ENCODE measurements around the gene ADGRA1. TPM values are rescaled to one million over a fixed set of nuclear protein-coding genes. Genes with fewer than 3 reads are reported as not detected.

Gene ADGRA1
- total RNA-seq, 2 experiments from 2014 or later = not detected

GRCh38 chr10:133130602-133131001, 42.9 kb downstream of the ADGRA1 start:
- Histone ChIP-seq H3K4me2 (ENCODE audit: low read length) (no peak overlapping the region), H3K27ac (ENCODE audit: low read depth, low read length, poor library complexity, severe bottlenecking) (no peak overlapping the region), H3K36me3 (ENCODE audit: insufficient read depth, low read length) (no peaks in the 10 kb centered on the region), H3K9me2 (ENCODE audit: insufficient read depth, low read length) (no peaks in the 10 kb centered on the region), H2AFZ (ENCODE audit: low read length) (no peak overlapping the region), H3K4me3 (ENCODE audit: low read depth, low read length, poor library complexity, severe bottlenecking) (no peak overlapping the region), H3K79me2 (ENCODE audit: insufficient read depth, low read depth, low read length) (no peaks in the 10 kb centered on the region), H4K20me1 (ENCODE audit: insufficient read depth, low read length) (no peaks in the 10 kb centered on the region), H3K9me3 (ENCODE audit: low read length) (no peaks in the 10 kb centered on the region), H3K4me1 (ENCODE audit: insufficient read depth, low read length, poor library complexity, severe bottlenecking) (peaks cover 27% of the 10 kb centered on the region)
- BruUV-seq (replicated peaks) = no TSS peak
- intact Hi-C loops (cut with micrococcal nuclease; ENCODE audit: unreplicated experiment) = no loop called here
- ChIA-PET CTCF (ENCODE audit: unreplicated experiment) (no interaction called here), POLR2A (no interaction called here)
- TF ChIP-seq CTCF (conservative IDR thresholded peaks at IDR 0.05; ENCODE audit: low read length) = no peak
- no peak for TF ChIP-seq EZH2phosphoT487 (IDR thresholded peaks at IDR 0.05; ENCODE audit: borderline replicate concordance, low read depth, low read length)
- DNase-seq (ENCODE audit: low spot score) = no peak

- H3K79me2 ChIP-seq (ENCODE audit: insufficient read depth, low read depth, low read length) = no peaks in the 10 kb centered on the region
- intact Hi-C loops (cut with micrococcal nuclease; ENCODE audit: unreplicated experiment) = no loop called here
- no peaks in the 10 kb centered on the region for H3K9me2 ChIP-seq (ENCODE audit: insufficient read depth, low read length)
- no peaks in the 10 kb centered on the region for H3K9me3 ChIP-seq (ENCODE audit: low read length)
- H3K36me3 ChIP-seq (ENCODE audit: insufficient read depth, low read length) = no peaks in the 10 kb centered on the region
- DNase-seq (ENCODE audit: low spot score) = no peak
- TF ChIP-seq CTCF (conservative IDR thresholded peaks at IDR 0.05; ENCODE audit: low read length) (no peak), EZH2phosphoT487 (IDR thresholded peaks at IDR 0.05; ENCODE audit: borderline replicate concordance, low read depth, low read length) (no peak)
- H3K4me3 ChIP-seq (ENCODE audit: low read depth, low read length, poor library complexity, severe bottlenecking) = no peak overlapping the region
- H4K20me1 ChIP-seq (ENCODE audit: insufficient read depth, low read length) = no peaks in the 10 kb centered on the region
- H2AFZ ChIP-seq (ENCODE audit: low read length) = no peak overlapping the region
- BruUV-seq (replicated peaks) = no TSS peak
- H3K27ac ChIP-seq (ENCODE audit: low read depth, low read length, poor library complexity, severe bottlenecking) = no peak overlapping the region
- H3K4me1 ChIP-seq (ENCODE audit: insufficient read depth, low read length, poor library complexity, severe bottlenecking) = peaks cover 27% of the 10 kb centered on the region
- POLR2A ChIA-PET = no interaction called here
- CTCF ChIA-PET (ENCODE audit: unreplicated experiment) = no interaction called here
- H3K4me2 ChIP-seq (ENCODE audit: low read length) = no peak overlapping the region
These were observed 43.3 kb downstream of the ADGRA1 start for GRCh38 chr10:133131053-133131452.

GRCh38 chr10:133131734-133132472, 44.2 kb downstream of the ADGRA1 start:
- intact Hi-C loops (cut with micrococcal nuclease; ENCODE audit: unreplicated experiment) = no loop called here
- ChIA-PET CTCF (ENCODE audit: unreplicated experiment) (no interaction called here), POLR2A (no interaction called here)
- Histone ChIP-seq H3K36me3 (ENCODE audit: insufficient read depth, low read length) (no peaks in the 10 kb centered on the region), H3K79me2 (ENCODE audit: insufficient read depth, low read depth, low read length) (no peaks in the 10 kb centered on the region), H3K9me2 (ENCODE audit: insufficient read depth, low read length) (no peaks in the 10 kb centered on the region), H3K4me2 (ENCODE audit: low read length) (peak overlapping the region; percentile 56), H4K20me1 (ENCODE audit: insufficient read depth, low read length) (no peaks in the 10 kb centered on the region), H3K27ac (ENCODE audit: low read depth, low read length, poor library complexity, severe bottlenecking) (peak overlapping the region; percentile 8), H2AFZ (ENCODE audit: low read length) (no peak overlapping the region), H3K9me3 (ENCODE audit: low read length) (no peaks in the 10 kb centered on the region), H3K4me3 (ENCODE audit: low read depth, low read length, poor library complexity, severe bottlenecking) (no peak overlapping the region), H3K4me1 (ENCODE audit: insufficient read depth, low read length, poor library complexity, severe bottlenecking) (peaks cover 27% of the 10 kb centered on the region)
- peak; percentile 41 for DNase-seq (ENCODE audit: low spot score)
- no TSS peak for BruUV-seq (replicated peaks)
- TF ChIP-seq CTCF (conservative IDR thresholded peaks at IDR 0.05; ENCODE audit: low read length) (no peak), EZH2phosphoT487 (IDR thresholded peaks at IDR 0.05; ENCODE audit: borderline replicate concordance, low read depth, low read length) (no peak)
